Measurements from ENCODE around the gene MMP15.

GRCh38 chr16:58021661-58022551, 3.6 kb upstream of the MMP15 start:
- TF ChIP-seq POLR2A (IDR thresholded peaks at IDR 0.05) (no peak), CTCF (IDR thresholded peaks at IDR 0.05) (no peak)

Measured in uterus (tissue), 2 donors.